Small intestine (tissue), 16 donors: ENCODE results near the gene BET1. TPM values are rescaled to one million over a fixed set of nuclear protein-coding genes. Genes with fewer than 3 reads are reported as not detected.

Experiments
- DNase-seq, 2 donors: peaks; one replicate each; pipeline versions ENCODE4 v3.0.0 to v3.0.0-alpha.2; 2013
- FAIRE-seq: peaks from 2 replicates; lab custom pipeline; 2012; peaks lifted over from hg19 to GRCh38; lab: Jason Lieb, UNC
- H3K27ac ChIP-seq, 3 donors: one replicate each; pipeline ENCODE4 v1.5.1; 2013; ENCODE audit warnings: low read length in 2 of 3, mild to moderate bottlenecking in 2 of 3, control low read depth in 1 of 3, inconsistent platforms in 1 of 3, low read depth in 1 of 3, moderate library complexity in 1 of 3
- H3K27me3 ChIP-seq, 3 donors: one replicate each; pipeline ENCODE4 v1.6.1; 2013; ENCODE audit warnings: low read length in 3 of 3, inconsistent platforms in 1 of 3; ENCODE audit not compliant: control insufficient read depth in 3 of 3, insufficient read depth in 3 of 3
- H3K36me3 ChIP-seq, 3 donors: one replicate each; pipeline ENCODE4 v1.6.1; 2013; ENCODE audit warnings: low read length in 3 of 3, inconsistent platforms in 1 of 3, low read depth in 1 of 3, mild to moderate bottlenecking in 1 of 3, moderate library complexity in 1 of 3; ENCODE audit not compliant: control insufficient read depth in 3 of 3, insufficient read depth in 2 of 3
- H3K4me1 ChIP-seq, 3 donors: one replicate each; pipeline ENCODE4 v1.6.1; 2013; ENCODE audit warnings: low read length in 2 of 3, inconsistent platforms in 1 of 3, low read depth in 1 of 3, mild to moderate bottlenecking in 1 of 3, moderate library complexity in 1 of 3; ENCODE audit not compliant: control insufficient read depth in 3 of 3, insufficient read depth in 2 of 3
- H3K4me3 ChIP-seq, 3 donors: one replicate each; pipeline ENCODE4 v1.5.1; 2013; ENCODE audit warnings: low read length in 3 of 3, control low read depth in 1 of 3, inconsistent platforms in 1 of 3, low read depth in 1 of 3, mild to moderate bottlenecking in 1 of 3, moderate library complexity in 1 of 3
- H3K9me3 ChIP-seq, 2 donors: one replicate each; pipeline ENCODE4 v1.6.1; 2013; ENCODE audit warnings: low read depth in 1 of 2, low read length in 1 of 2; ENCODE audit not compliant: control insufficient read depth in 2 of 2, insufficient read depth in 1 of 2
- WGBS, 3 donors: extraction: QIAGEN DNeasy Blood & Tissue Kit; methylation state at CpG; one replicate each; pipeline ENCODE4 v1.1.7; 2013; 5-methylcytosine and 5-hydroxymethylcytosine counted together
- long read RNA-seq, 10 donors: transcript quantifications; one replicate each; lab custom pipeline, GENCODE V29; 2026
- polyA plus RNA-seq, 4 donors: library from polyadenylated mRNA; stranded (reverse) in 3 of 4; unstranded in 1 of 4; fragments of 200-250 nt in 3 of 4; fragments of 120-200 nt in 1 of 4; gene quantifications; one replicate each; pipeline versions ENCODE4 v1.2.1 to v1.2.3, GENCODE V29; 2013
- donor health status: healthy with polysubstance abuse.
- donor health status: control.
- donor health status: control.
- donor health status: Bipolar disorder and iron deficiency.
- donor health status: healthy.

The BET1 gene, protein sequence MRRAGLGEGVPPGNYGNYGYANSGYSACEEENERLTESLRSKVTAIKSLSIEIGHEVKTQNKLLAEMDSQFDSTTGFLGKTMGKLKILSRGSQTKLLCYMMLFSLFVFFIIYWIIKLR
- 10 to 100 TPM; 22.4 to 78.5 (median 47.2) TPM for polyA plus RNA-seq
- long read RNA-seq, donor 1, transcript BET1-204 (3 exons, 601 nt): minor isoform, 19 of 89 reads
- long read RNA-seq, donor 1, transcript BET1-201 (4 exons, 1,504 nt): major isoform, 69 of 89 reads
- long read RNA-seq, donor 1, partial matches to known transcripts: 0 of 89 reads
- long read RNA-seq, donor 1, other reads (novel, unspliced or antisense): 0 of 89 reads
- long read RNA-seq, donor 2, transcript BET1-201 (4 exons, 1,504 nt): major isoform, 14 of 17 reads
- long read RNA-seq, donor 2, partial matches to known transcripts: 0 of 17 reads
- long read RNA-seq, donor 2, other reads (novel, unspliced or antisense): 0 of 17 reads
- long read RNA-seq, donor 3, transcript BET1-201 (4 exons, 1,504 nt): major isoform, 22 of 32 reads
- long read RNA-seq, donor 3, transcript BET1-204 (3 exons, 601 nt): minor isoform, 7 of 32 reads
- long read RNA-seq, donor 3, partial matches to known transcripts: 0 of 32 reads
- long read RNA-seq, donor 3, other reads (novel, unspliced or antisense): 0 of 32 reads
- long read RNA-seq, donor 4: 0 reads
- long read RNA-seq, donor 5, transcript BET1-201 (4 exons, 1,504 nt): major isoform, 10 of 17 reads
- long read RNA-seq, donor 5, transcript BET1-204 (3 exons, 601 nt): minor isoform, 7 of 17 reads
- long read RNA-seq, donor 5, partial matches to known transcripts: 0 of 17 reads
- long read RNA-seq, donor 5, other reads (novel, unspliced or antisense): 0 of 17 reads
- long read RNA-seq, donor 6, transcript BET1-204 (3 exons, 601 nt): minor isoform, 5 of 33 reads
- long read RNA-seq, donor 6, transcript BET1-201 (4 exons, 1,504 nt): major isoform, 26 of 33 reads
- long read RNA-seq, donor 6, partial matches to known transcripts: 0 of 33 reads
- long read RNA-seq, donor 6, other reads (novel, unspliced or antisense): 0 of 33 reads
- long read RNA-seq, donor 7, transcript BET1-204 (3 exons, 601 nt): minor isoform, 6 of 52 reads
- long read RNA-seq, donor 7, transcript BET1-201 (4 exons, 1,504 nt): major isoform, 46 of 52 reads
- long read RNA-seq, donor 7, partial matches to known transcripts: 0 of 52 reads
- long read RNA-seq, donor 7, other reads (novel, unspliced or antisense): 0 of 52 reads
- long read RNA-seq, donor 8, transcript BET1-201 (4 exons, 1,504 nt): major isoform, 13 of 13 reads
- long read RNA-seq, donor 8, partial matches to known transcripts: 0 of 13 reads
- long read RNA-seq, donor 8, other reads (novel, unspliced or antisense): 0 of 13 reads
- long read RNA-seq, donor 9, transcript BET1-201 (4 exons, 1,504 nt): major isoform, 5 of 6 reads
- long read RNA-seq, donor 9, partial matches to known transcripts: 0 of 6 reads
- long read RNA-seq, donor 9, other reads (novel, unspliced or antisense): 0 of 6 reads
- long read RNA-seq, donor 10, transcript BET1-204 (3 exons, 601 nt): minor isoform, 9 of 33 reads
- long read RNA-seq, donor 10, transcript BET1-201 (4 exons, 1,504 nt): major isoform, 22 of 33 reads
- long read RNA-seq, donor 10, partial matches to known transcripts: 0 of 33 reads
- long read RNA-seq, donor 10, other reads (novel, unspliced or antisense): 0 of 33 reads

DNA sequence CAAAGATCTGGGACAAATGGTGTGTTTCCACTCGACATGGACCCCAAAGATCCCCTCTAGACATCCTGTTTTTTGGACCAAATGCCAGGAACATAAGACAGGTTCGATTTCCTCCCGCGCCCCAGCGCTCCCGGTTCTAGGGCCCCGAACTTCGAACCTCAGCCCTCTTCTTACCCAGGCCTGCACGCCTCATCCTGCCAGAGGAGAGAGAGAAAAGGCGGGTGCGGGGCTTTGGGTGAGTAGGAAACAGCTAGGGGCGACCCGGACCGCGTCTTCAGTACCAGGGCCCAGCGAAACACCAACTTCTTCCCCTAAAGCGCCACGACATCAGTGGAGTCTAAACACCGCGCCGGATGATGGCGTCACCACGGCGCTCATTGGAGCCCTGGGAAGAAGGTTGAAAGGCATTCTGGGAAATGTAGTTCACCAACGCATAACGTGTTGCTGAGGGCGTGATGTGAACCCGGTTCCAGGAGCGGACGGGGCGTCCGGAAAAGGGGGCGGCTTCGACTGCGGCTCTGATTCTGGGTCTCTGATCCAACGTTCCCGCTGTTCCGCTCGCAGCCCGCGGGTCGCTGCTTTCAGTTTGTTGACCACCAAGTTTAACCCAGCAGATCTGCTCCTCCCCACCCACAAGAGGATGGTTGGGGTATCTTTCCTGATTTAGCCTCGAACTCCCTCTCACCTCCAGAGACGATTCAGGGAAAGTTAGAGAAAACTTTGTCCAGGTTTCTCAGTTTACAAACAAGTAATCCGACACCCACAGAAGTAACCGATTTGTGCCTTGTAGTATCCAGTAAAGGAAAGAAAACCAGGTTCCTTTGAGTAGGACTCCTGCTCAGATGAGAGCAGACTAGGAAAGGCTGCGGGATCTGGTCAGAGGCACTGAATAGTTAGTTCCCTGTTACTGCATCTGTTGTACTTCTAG is at the start of gene BET1:
Gene BET1, minus strand, starts transcription at position 332 of the 928 bp plus-strand sequence. Its CDS starts 139 bp downstream, at position 193.
- no peaks in the 10 kb centered on the region for H3K9me3 ChIP-seq
- no peak for FAIRE-seq
- H3K27ac ChIP-seq: peak within 1 kb of the TSS; percentile 95 to 98 (median 95)
- peaks cover 0 to 9% (median 2%) of the 10 kb centered on the region in 3 donors for H3K4me1 ChIP-seq
- DNase-seq: peak; percentile 98 to 99
- peaks cover 0 to 2% (median 0%) of the 10 kb centered on the region in 3 donors for H3K27me3 ChIP-seq
- WGBS, 3 donors: 0% methylated on average over 47 of the region's 47 CpGs
- H3K4me3 ChIP-seq: peak within 1 kb of the TSS; percentile 72 to 98 (median 97)
- no peaks in the 10 kb centered on the region for H3K36me3 ChIP-seq

DNA sequence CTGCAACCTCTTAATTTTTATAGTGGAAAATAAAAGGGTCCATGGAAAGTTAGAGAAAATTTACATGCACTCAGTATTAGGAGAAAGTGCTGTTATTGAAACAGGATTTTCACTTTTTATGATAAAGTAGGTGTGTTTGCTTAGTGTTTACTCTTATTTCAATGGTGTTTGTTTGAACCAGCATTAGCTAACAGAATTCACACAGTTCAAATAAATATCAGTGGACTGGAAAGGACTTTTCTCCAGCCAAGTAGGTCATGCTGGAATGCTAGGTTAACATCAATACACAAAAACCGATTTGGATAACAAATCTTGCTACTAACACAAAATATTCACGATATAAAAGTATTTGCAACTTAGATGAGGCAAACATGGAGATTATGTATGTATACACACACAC is 49.4 kb upstream of the BET1 start:
- Histone ChIP-seq H3K27me3 (peaks cover 0 to 2% (median 0%) of the 10 kb centered on the region in 3 donors), H3K36me3 (no peaks in the 10 kb centered on the region), H3K4me3 (no peak overlapping the region), H3K9me3 (no peaks in the 10 kb centered on the region), H3K4me1 (no peaks in the 10 kb centered on the region), H3K27ac (no peak overlapping the region)
- WGBS, 3 donors: 50 to 64% (median 54%) methylated on average over 2 of the region's 2 CpGs
- DNase-seq: no peak
- FAIRE-seq: no peak

DNA sequence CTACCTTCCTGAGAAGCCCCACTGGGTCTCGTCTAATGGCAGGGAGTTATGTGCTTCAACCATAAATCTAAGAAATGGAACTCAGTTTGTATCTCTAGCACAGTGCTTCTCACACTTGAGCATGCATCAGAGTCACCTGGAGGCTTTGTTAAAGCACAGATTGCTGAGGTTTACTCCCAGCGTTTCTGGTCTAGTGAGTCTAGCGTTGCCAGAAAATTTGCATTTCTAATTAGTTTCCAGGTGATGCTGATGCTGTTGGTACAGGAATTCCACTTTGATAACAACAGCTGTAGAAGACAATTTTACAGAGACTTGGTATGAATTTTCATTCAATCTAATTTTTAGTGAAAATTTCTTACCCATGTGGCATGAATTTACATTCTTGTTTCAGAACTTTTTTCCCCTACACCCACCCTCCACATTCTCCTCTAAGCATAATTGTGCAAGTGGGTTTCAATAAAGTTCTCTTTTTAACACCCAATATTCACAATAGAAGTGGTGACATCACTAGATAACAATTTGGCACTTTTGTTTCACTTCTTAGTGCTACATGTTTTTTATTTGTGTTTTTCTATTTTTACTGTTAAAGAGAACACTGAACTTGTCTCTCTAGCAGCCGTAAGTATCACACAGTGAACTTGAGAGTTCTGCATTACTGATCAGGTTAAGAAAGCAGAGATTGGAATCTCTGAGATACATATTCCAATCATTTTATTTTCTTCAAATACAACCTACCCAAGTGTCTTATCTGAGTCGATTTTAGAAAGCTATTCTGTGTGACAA is 48.4 kb upstream of the BET1 start:
- 48 to 58% (median 58%) methylated on average over 5 of the region's 5 CpGs for WGBS, 3 donors
- FAIRE-seq: no peak
- no peak overlapping the region for H3K27ac ChIP-seq

DNA sequence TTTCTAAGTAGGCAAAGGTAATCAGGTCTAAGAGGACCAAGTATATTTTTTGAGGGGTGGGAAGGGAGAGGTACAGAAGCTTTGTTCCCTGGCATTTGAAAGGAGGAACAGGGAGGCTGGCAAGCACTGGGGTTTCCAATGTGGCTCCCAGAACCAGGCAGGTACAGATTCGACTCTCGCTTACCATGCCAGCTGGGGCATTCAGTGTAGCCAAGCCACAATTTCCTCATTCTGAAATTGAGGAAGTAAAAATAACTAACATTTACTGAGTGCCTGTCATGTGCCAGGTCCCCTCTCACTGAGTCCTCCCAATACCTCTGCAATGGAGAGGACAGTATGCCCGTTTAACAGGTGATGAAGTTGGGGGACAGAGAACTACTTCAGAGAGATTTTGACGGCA is 45.9 kb upstream of the BET1 start:
- Histone ChIP-seq H3K36me3 (no peaks in the 10 kb centered on the region), H3K27me3 (peaks cover 0 to 2% (median 0%) of the 10 kb centered on the region in 3 donors), H3K4me3 (no peak overlapping the region), H3K9me3 (no peaks in the 10 kb centered on the region), H3K4me1 (no peaks in the 10 kb centered on the region), H3K27ac (no peak overlapping the region)
- DNase-seq (no peak), FAIRE-seq (no peak)
- 66 to 71% (median 66%) methylated on average over 4 of the region's 4 CpGs for WGBS, 3 donors

More for the DNA sequence above, 48.4 kb upstream of the BET1 start:
- peaks cover 0 to 2% (median 0%) of the 10 kb centered on the region in 3 donors for H3K27me3 ChIP-seq
- no peaks in the 10 kb centered on the region for H3K36me3 ChIP-seq
- H3K9me3 ChIP-seq: no peaks in the 10 kb centered on the region
- no peak for DNase-seq
- H3K4me3 ChIP-seq: no peak overlapping the region
- H3K4me1 ChIP-seq: no peaks in the 10 kb centered on the region

DNA sequence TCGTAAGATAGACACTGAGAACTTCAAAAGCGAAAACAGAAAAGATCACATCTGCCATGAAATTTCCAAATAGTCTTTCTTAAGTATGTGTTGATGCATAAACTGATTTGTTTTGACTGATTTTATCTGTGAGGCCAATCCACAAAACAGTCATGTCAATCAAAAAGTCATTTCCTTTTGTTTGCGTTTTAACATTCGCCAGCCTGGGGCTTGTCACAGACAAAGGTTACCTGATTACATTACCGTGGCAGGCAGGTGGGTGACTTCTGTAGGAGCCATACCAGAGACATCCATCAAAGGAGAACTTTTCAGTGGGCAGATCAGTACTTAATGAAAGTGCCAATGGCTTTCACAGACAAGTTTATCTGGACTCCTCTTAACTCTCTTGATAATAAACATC is 45.5 kb upstream of the BET1 start:
- 26 to 45% (median 37%) methylated on average over 5 of the region's 5 CpGs for WGBS, 3 donors
- Histone ChIP-seq H3K9me3 (no peaks in the 10 kb centered on the region), H3K27ac (no peak overlapping the region), H3K4me1 (no peaks in the 10 kb centered on the region), H3K36me3 (no peaks in the 10 kb centered on the region), H3K27me3 (peaks cover 0 to 2% (median 0%) of the 10 kb centered on the region in 3 donors), H3K4me3 (no peak overlapping the region)
- no peak for FAIRE-seq
- DNase-seq: no peak

DNA sequence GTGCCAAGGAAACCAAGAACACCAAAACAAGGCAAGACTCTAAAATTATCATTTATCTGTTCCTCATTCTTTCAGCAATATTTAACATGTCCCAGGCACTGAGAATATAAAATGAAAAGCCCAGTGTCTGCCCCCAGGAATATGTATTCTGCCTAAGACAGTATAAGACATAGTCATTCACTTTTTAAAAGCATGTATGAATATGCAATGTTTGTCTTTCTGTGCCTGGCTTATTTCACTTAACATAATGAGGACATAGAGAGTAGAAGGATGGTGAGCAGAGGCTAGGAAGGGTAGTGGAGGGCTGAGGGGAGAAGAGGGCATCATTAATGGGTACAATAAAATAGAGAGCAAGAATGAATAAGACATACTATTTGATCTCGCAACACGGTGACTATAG is 44.6 kb upstream of the BET1 start:
- WGBS, 3 donors: 88 to 91% (median 90%) methylated on average over 2 of the region's 2 CpGs
- FAIRE-seq (no peak), DNase-seq (no peak)
- no peaks in the 10 kb centered on the region for H3K9me3 ChIP-seq
- no peak overlapping the region for H3K4me3 ChIP-seq
- H3K27me3 ChIP-seq: no peaks in the 10 kb centered on the region
- no peak overlapping the region for H3K27ac ChIP-seq
- no peaks in the 10 kb centered on the region for H3K4me1 ChIP-seq
- H3K36me3 ChIP-seq: no peaks in the 10 kb centered on the region
